K562 (cell line): ENCODE results near the gene UBN2.

Experiments
- PCBP1 ChIP-seq: fragments of 200-400 bp; formaldehyde crosslinking; IDR thresholded peaks from 2 replicates; pipeline ENCODE4 v1.6.1; 2018; ENCODE audit warnings: mild to moderate bottlenecking, low read depth, low read length; ENCODE audit not compliant: poor library complexity, severe bottlenecking
- TF ChIP-seq, protein P1 (sequence below): fragments of 450-650 bp; formaldehyde crosslinking; IDR thresholded peaks from 2 replicates; pipeline ENCODE4 v1.4.0; 2022; ENCODE audit warnings: missing genetic modification characterization

DNA sequence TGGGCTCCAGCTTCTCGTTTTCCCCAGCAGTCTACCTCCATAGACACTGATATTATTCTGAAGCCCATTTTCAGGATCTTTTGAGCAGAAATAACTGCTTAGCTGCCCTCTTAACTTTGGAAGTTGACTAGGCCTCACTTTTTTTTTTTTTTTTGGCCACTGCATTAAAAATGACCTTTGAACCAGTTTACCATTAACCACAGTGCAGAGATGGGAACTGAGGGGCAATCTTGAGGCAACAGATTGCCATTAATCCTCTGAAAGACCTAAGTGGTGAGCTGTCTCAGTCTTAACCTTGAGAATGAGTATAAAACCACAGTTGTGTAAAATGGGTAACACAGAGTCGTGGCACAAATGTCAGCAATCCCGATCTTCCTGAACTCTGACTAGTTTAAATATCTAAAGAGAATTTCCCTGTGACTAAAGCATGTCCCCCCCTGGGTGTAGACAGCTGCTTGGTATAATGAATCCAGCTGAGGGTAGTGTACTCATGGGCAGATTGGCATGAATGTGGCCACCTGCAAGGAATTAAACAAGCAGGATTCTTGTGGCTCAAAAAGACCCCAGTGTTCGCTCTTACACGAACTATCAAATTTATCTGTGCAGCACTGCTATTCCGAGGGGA, 64.0 kb downstream of the UBN2 start:
- TF ChIP-seq, protein P1, sequence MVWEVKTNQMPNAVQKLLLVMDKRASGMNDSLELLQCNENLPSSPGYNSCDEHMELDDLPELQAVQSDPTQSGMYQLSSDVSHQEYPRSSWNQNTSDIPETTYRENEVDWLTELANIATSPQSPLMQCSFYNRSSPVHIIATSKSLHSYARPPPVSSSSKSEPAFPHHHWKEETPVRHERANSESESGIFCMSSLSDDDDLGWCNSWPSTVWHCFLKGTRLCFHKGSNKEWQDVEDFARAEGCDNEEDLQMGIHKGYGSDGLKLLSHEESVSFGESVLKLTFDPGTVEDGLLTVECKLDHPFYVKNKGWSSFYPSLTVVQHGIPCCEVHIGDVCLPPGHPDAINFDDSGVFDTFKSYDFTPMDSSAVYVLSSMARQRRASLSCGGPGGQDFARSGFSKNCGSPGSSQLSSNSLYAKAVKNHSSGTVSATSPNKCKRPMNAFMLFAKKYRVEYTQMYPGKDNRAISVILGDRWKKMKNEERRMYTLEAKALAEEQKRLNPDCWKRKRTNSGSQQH, result no peak
- TF ChIP-seq PCBP1, result no peak
